Omental fat pad (tissue), 4 donors: Measurements from ENCODE around the gene RPL15. TPM values are rescaled to one million over a fixed set of nuclear protein-coding genes. Genes with fewer than 3 reads are reported as not detected.
"Not testable (repeated sequence)": the region's sequence is repeated elsewhere in the genome, so short reads cannot be mapped to it uniquely, and the experiment has no call there.

ENCODE experiments used
- ATAC-seq: fragments of 150-250 bp; one replicate; pipeline ENCODE4 v1.9.1; 2016; ENCODE audit warnings: mild to moderate bottlenecking, moderate library complexity; ENCODE audit not compliant: low FRiP score
- DNase-seq: peaks from one replicate; pipeline ENCODE4 v3.0.0-alpha.2; 2019; ENCODE audit warnings: low spot score
- total RNA-seq, 4 donors: library from RNA; depleted of rRNA; stranded (reverse); fragments of >200 nt; gene quantifications; one replicate each; pipeline ENCODE4 v1.1.0, GENCODE V29; 2016
- TF ChIP-seq, protein P1 (sequence below), 3 donors: fragments of 450-650 bp; IDR thresholded peaks; one replicate each; pipeline ENCODE4 v1.5.1; 2016 to 2017; ENCODE audit warnings: antibody characterized with exemption in 3 of 3, mild to moderate bottlenecking in 3 of 3, moderate library complexity in 2 of 3

RPL15 gene
- total RNA-seq, 4 donors from 2014 or later = 1,996 to 2,993 (median 2,303) TPM

DNA sequence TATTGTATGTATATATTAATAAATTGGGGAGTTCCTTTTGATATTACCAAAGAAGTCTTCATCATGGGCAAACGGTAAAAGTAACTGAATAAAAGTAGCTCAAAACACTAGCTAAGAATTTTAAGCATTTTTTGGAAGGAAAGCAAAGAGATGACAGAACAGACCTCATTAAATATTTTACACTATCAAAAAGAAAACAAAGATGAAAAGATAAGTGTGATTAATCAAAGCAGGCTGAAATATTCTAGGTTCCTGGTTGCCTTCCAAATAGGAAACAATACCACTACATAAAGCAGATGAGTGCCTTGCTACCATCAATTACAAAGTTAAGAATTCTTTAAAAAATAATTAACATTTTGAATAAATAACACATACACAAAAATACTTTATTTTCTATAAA is 3.8 kb upstream of the RPL15 start:
- TF ChIP-seq, protein P1, sequence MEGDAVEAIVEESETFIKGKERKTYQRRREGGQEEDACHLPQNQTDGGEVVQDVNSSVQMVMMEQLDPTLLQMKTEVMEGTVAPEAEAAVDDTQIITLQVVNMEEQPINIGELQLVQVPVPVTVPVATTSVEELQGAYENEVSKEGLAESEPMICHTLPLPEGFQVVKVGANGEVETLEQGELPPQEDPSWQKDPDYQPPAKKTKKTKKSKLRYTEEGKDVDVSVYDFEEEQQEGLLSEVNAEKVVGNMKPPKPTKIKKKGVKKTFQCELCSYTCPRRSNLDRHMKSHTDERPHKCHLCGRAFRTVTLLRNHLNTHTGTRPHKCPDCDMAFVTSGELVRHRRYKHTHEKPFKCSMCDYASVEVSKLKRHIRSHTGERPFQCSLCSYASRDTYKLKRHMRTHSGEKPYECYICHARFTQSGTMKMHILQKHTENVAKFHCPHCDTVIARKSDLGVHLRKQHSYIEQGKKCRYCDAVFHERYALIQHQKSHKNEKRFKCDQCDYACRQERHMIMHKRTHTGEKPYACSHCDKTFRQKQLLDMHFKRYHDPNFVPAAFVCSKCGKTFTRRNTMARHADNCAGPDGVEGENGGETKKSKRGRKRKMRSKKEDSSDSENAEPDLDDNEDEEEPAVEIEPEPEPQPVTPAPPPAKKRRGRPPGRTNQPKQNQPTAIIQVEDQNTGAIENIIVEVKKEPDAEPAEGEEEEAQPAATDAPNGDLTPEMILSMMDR (IDR thresholded peaks at IDR 0.05) = no peak
- no peak for DNase-seq
- ATAC-seq = no peak

DNA sequence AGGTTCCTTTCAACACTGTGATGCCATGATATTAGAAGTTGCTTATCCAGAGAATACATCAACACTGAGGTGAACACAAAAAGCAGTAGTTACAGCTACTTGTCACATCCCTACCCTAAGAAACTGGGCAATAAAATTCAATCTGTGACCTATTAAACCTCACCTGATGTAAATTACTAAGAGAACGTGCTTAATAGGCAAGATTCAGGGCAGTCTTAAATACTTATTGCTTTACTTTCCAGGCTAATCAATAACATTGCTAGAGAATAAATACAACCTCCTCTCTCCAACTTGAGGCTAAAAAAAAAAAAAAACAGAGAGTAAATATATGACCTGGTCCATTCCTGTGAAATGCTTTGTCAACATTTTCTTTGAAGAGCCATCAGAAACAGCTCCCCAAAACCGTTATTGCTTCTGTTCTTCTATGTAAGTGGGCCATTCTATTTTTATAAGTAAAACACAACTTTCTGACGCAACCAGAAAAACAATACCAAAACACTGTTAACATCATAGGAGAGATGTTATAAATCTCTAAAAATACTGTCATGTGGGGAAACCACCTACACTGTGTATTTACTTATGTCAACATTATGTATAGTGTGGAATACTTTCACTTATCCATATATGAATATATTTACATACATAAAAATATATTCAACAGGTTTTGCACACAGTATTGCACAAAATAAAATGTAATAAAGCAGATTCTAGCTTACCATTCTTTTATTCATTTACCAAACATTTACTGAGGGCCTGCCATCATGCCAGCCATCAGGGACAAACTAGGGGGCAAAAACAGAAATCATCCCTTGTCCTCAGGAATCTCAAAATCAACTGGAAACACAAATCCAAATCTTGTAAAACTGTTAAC is 2.8 kb upstream of the RPL15 start:
- TF ChIP-seq, protein P1 (IDR thresholded peaks at IDR 0.05) = no peak
- DNase-seq (no peak), ATAC-seq (no peak)

DNA sequence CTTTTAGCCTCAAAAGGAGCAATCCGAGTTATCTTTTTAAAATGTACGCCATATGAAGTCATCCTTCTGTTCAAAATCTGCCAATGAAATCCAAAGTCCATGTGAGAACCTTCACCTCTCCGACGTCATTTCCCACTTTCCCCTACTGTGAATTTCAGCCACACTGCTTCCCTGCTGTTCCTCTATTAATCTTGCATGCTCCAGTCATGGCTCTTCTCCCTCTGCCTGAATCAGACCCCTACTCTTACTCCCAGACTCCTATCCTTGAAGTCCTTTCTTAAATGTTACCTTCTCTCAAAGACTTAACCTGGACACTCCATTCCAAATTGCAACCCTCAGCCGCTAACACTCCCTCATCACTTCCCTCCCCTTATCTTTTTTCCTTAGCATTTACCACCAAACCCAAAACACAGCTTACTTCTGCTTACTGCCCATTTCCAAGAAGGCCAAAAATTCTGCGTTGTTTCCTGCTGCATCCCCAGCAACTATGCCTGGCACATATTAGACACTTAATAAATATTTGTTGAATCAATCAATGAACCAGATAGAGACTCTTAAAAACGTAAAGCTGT is 1.3 kb upstream of the RPL15 start:
- DNase-seq (no peak), ATAC-seq (no peak)
- TF ChIP-seq, protein P1 (IDR thresholded peaks at IDR 0.05) = no peak

DNA sequence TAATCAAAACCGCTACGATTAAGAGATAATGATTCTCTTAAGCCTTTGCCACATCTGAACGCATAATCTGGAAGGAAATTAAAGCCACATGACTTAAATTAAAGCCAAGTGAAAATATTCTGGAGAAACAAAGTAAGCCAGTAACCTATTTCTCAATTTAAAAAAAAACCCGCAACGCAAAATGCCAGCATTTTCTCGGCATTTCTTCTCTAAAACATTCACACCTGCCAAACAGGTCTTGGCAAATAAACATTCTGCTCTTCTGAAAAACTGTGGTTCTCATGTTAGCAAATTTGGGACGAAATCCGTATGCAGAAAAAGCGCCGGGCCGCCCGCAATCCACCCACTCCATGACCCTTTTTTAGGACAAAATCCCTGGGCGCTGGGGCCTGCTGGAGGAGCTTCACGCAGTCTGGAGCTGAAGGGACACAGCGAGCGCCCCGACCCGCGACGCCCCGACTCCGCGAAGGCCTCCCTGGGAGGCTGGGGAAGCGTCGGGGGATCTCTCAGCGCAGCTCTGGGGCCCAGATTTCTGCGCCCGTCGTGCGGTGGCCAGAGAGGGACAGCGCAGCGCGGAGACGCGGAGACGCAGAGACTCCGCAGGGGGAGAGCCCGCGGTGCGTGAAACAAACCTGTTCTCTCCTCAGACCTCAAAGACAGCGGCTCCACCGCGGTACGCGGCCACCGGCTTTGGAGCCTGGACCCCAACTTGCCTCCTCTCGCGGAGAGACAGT is 613 bp upstream of the RPL15 start:
- TF ChIP-seq, protein P1 (IDR thresholded peaks at IDR 0.05) = no peak
- peak; percentile 64 for ATAC-seq
- DNase-seq = no peak

DNA sequence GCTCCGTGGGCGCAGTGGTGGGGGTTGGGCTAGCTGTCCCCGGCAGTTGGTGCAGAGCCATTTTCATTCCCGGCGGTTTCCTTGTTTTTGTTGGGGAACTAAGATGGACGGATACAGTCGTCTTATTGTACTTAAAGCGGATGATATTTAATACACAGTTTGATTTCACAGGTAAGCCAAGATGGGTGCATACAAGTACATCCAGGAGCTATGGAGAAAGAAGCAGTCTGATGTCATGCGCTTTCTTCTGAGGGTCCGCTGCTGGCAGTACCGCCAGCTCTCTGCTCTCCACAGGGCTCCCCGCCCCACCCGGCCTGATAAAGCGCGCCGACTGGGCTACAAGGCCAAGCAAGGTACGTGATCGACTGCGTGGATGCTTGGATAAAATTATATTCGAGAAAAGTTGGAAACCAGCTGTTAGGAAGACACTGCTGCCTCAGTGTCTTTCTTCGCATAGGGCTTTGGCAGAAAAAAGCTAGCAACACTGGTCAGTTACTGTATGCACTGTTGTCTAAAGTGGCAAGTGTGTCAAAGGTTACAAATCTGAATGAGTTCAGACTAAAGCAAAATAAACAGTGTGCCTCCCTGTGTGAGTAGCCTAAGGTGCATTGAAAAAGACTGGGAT is 859 bp downstream of the RPL15 start:
- DNase-seq, ATAC-seq: not testable (repeated sequence)

DNA sequence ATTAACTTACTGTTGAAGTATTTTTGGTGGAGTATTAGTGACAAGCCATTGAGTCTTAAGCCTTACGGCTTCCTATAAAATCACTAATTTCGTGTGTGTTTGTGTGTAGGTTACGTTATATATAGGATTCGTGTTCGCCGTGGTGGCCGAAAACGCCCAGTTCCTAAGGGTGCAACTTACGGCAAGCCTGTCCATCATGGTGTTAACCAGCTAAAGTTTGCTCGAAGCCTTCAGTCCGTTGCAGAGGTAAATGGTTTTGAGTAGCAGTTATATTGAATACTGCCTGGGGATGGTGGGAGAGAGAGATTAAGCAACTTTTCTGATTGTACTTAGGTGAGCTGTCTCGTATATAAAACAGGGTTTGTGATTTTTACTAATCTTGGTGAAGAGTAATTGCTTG is 1.4 kb downstream of the RPL15 start:
- ATAC-seq, DNase-seq: not testable (repeated sequence)

DNA sequence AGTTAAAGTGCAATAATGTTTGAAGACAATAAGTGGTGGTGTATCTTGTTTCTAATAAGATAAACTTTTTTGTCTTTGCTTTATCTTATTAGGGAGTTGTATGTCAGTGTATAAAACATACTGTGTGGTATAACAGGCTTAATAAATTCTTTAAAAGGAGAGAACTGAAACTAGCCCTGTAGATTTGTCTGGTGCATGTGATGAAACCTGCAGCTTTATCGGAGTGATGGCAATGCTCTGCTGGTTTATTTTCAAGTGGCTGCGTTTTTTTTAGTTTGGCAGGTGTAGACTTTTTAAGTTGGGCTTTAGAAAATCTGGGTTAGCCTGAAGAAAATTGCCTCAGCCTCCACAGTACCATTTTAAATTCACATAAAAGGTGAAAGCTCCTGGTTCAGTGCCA is 2.7 kb downstream of the RPL15 start:
- TF ChIP-seq, protein P1 (IDR thresholded peaks at IDR 0.05) = no peak
- ATAC-seq = no peak
- DNase-seq = no peak
